ENCODE data around the gene PPIL4.
"Not testable (repeated sequence)": the region's sequence is repeated elsewhere in the genome, so short reads cannot be mapped to it uniquely, and the experiment has no call there.

Gene PPIL4

GRCh38 chr6:149482545-149483333 lies 63.1 kb downstream of the PPIL4 start:
- no peak for DNase-seq

GRCh38 chr6:149480502-149481280 lies 65.2 kb downstream of the PPIL4 start:
- peak; percentile 57 for DNase-seq

- no peak for DNase-seq
Measured at GRCh38 chr6:149478631-149479314, 67.1 kb downstream of the PPIL4 start.

DNA sequence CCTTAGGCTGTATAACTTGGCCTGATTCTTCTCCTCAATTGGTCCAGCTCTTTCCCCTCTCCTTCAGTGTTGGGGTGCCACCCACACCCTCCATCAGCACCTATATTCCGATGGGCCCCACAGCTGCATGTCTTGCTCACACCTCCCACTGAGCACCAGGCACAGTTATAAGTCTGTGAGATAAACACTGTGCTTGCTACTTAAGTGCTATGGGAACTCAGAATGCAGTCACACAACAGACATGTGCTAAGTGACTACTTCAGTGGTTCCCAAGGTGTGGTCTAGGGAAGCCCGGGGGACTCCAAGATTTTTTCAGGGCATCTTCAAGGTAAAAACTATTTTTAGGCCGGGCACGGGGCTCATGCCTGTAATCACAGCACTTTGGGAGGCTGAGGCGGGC lies 68.3 kb downstream of the PPIL4 start:
- no peak for DNase-seq

DNA sequence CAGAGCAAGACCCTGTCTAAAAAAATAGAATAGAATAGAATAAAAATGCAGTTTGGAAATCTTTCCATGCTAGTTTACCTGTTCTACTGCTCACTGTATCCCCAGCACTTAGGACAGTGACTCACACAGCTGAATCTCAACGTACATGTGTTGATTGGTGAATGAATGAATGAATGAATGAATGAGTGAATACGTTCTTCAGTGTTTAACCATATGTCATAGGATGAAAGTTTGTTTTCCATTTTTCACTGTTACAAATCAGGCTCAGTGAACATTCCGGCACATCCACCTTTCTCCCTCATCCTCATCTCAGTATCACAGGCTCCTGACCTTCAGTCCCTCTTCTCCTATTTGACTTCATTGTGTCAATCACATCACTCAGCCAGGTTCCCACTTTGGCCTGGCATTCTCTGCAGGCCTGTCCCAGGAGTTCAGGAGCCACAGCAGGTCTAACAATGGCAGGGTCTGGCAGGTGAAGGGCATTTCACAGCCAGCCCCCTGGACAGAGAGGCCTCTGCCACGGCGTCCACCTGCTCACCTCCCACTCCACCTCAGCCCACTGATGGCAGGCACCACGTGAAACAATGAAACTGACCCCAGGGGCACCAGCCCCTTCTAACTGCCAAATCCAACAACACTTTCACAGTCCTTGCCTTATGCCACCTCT lies 68.9 kb downstream of the PPIL4 start:
- DNase-seq: no peak

GRCh38 chr6:149474108-149474935 lies 71.5 kb downstream of the PPIL4 start:
- no peak for DNase-seq

DNA sequence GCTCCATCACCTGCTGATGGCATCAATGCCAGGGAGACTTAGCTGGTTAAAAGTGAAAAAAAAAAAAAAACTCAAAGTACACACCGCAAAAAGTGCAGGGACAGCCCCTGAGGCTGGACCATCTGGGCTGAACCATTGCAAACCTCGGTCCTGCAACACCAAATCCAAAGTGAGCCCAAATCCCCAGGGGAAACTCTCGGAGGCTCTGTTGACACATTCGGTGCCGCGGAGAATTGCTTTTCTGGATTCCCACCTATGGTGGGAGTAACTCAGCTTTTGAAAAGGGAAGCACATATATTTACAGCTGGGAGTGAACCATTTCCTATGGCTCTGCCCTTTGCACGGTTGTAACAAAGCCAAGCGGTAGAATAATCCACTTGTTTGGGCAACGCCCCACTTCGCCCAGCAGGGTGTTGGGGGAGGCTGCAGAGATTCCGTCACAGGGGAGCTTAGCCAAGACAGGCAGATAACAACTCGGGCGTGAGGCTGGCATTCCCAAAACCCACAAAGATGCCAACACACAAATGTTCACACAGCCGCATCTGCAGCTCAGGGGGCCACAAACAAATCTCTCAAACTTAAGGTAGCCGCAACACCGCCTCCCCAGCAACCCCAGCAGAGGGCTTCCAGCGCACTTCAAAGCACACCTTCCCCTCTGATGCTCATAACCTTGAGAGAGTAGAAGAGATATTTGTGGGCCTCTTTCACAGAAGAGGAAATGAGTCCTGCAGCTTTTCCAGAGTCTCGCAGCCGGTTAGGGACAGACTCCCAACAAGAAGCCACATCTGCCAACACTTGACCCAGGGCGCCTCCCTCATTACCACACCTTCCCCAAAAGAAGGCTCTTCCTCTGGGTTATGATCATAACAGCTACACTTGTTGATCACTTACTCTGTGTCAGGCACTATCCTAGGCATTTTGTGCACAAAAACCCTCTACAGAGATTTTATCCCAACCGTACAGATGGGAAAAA lies 72.5 kb downstream of the PPIL4 start:
- no peak for DNase-seq

DNA sequence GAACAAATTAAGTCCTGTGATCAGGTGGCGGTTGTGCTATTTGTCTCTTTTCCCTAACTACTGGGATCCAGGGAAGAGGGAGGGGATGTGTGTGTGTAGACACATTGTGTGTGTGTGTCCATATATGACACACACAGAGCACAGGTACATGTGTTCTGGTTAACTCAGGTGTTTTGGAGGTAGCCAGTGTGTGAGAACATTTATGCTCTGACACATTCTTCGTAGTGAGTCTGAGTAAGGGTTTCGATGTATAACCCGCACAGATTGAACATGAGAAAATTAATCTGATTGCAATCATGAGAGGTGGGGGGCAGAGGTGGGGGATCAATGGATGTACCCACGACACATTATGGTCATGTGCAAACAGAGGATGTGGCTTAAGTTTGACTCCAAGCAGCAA lies 73.6 kb downstream of the PPIL4 start:
- DNase-seq: no peak

GRCh38 chr6:149471801-149472200 lies 74.0 kb downstream of the PPIL4 start:
- no peak for DNase-seq

DNA sequence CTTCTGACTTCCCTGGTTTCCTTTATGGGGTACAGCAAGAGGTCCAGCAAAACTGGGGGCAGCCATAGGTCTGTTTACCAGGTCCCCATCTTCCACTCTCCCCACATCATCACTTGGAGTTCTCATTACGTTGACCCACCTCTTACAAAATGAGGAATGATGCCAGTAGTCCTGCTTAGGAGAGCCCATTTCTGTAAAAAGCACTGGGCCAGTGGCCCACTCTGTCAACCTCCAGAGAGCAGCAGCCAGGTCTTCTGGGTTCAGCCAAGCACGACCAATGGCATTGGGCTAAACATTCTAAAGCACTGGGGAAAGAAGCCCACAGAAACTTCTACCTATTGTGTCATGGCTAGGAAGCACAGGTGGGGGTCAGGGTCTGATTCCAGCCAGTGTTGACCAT lies 74.9 kb downstream of the PPIL4 start:
- no peak for DNase-seq

DNA sequence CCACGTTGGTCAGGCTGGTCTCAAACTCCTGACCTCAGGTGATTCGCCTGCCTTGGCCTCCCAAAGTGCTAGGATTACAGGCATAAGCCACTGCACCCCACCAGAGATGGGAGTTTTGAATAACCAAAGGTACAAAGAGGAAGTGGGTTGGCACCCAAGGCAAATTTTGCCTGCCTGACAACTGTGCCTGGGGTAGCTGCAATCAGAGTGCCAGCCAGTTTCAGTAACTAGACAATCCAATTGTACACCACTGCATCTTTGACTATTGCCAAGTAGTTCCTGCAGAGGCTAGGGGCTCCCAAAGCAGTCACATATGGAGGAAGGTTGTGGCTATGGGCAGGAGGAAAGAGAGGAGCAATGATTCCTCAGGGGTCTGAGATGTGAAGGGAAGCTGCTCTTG lies 77.7 kb downstream of the PPIL4 start:
- no peak for DNase-seq

- no peak for DNase-seq
Measured at GRCh38 chr6:149467265-149467664, 78.6 kb downstream of the PPIL4 start.

GRCh38 chr6:149464411-149464810 lies 81.4 kb downstream of the PPIL4 start:
- DNase-seq: no peak

GRCh38 chr6:149463781-149464180 lies 82.1 kb downstream of the PPIL4 start:
- DNase-seq: no peak

DNA sequence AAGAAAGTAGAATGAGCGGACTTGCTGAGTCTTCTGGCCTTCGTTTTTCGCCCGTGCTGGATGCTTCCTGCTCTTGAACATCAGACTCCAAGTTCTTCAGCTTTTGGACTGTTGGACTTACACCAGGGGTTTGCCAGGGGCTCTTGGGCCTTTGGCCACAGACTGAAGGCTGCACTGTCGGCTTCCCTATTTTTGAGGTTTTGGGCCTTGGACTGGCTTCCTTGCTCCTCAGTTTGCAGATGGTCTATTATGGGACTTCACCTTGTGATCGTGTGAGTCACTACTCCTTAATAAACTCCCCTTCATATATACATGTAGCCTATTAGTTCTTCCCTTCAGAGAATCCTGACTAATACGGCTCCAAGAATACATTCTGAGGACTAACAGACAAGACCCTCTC lies 83.1 kb downstream of the PPIL4 start:
- DNase-seq: not testable (repeated sequence)

GRCh38 chr6:149461670-149462069 lies 84.2 kb downstream of the PPIL4 start:
- DNase-seq: no peak

GRCh38 chr6:149460249-149460648 lies 85.6 kb downstream of the PPIL4 start:
- not testable (repeated sequence) for DNase-seq

DNA sequence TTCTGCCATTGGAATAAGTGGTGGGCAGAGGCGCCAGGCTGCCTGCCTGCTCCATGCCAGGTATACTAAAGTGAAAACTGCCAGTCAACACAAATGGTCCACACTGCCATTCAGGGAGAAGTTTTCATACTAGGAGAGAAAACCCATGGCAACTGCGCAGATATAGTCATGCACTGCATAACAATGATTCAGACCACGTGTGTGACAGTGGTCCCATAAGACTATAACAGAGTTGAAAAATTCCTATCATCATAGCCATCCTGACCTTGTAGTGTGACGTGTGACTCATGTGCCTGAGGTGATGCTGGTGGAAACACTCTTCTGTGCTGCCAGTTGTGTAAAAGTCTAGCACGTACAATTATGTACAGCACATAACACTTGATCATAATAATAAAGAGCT lies 86.1 kb downstream of the PPIL4 start:
- no peak for DNase-seq

DNA sequence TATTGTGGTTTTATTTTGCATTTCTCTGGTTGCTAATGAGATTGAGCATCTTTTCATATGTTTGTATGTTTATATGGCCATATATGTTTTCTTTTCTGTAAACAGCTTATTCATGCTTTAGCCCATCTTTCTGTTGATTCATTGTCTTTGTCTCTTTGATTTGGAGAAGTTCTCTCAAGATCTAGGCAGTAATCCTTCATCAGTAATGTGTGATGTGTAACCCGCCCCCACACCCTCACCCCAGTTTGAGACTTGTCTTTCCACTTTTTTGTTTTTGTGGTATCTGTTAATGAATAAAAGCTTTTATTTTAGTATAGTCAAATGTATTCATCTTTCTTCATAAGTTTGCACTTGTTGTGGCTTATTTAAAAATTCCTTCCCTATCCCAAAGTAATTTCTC lies 87.0 kb downstream of the PPIL4 start:
- no peak for DNase-seq

DNA sequence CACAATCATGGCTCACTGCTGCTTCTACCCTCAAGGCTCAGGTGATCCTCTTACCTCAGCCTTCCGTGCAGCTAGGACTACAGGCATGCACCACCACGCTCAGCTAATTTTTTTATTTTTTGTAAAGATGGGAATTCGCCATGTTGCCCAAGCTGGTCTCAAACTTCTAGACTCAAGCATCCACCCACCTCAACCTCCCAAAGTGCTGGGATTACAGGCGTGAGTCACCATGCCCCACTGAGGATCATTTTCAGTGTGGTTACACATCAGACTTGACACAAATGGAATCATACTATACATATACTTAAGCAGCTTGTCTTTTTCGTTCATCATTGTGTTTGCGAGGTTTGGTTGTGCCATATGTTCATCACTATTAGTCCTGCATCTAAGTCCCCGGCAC lies 87.6 kb downstream of the PPIL4 start:
- DNase-seq: no peak

GRCh38 chr6:149457316-149457884 lies 88.4 kb downstream of the PPIL4 start:
- DNase-seq: no peak

Measured in activated CD4-positive, alpha-beta T cell treated with anti-CD3 and anti-CD28 coated beads, Interleukin-2, amount 50 U/mL, for 16 hours (primary cell).